ENCODE results near the gene TP53.
A peak's percentile ranks its signal among the peaks of the same experiment; 100 is the strongest.
"Not testable (repeated sequence)": the region's sequence is repeated elsewhere in the genome, so short reads cannot be mapped to it uniquely, and the experiment has no call there.

TP53 gene

DNA sequence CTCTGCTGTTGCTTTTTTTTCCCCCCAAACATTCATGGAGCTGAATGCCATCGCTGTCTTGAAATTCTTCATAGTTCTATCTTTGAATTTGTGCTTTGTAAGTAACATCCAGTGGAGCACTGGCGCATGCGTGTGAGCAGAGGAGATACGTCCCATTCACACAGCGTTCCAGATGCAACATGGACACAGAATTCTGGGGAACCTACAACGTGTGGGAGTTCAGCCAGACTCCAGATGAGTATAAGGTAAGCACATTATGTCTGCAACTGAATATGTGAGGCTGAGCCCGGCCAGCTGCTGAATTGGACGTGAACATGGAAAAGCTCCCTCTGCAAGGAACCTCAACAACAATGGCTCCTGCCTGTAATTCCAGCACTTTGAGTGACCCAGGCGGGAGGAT lies 40.8 kb downstream of the TP53 start:
- in situ Hi-C loops (cut with MboI; ENCODE audit: low pct_unique_long_range_greater_than_20kb, low sequenced_read_pairs): no loop called here
- DNase-seq: no peak

DNA sequence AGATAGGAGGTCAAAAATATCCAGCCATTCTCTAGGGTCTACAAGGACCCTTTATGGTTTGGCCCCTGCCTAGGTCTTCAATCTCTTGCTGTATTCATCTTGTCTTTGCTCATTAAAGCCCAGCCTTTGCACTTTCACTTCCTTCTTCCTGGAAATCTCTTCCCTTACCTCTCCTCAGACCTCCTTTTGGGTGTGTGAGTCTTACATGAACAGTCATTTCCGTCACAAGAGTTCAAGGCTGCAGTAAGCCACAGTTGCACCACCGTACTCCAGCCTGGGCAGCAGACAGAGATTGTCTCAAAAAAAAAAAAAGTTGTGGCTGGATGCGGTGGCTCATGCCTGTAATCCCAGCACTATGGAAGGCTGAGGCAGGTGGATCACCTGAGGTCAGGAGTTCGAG lies 42.5 kb downstream of the TP53 start:
- in situ Hi-C loops (cut with MboI; ENCODE audit: low pct_unique_long_range_greater_than_20kb, low sequenced_read_pairs): no loop called here
- no peak for DNase-seq

DNA sequence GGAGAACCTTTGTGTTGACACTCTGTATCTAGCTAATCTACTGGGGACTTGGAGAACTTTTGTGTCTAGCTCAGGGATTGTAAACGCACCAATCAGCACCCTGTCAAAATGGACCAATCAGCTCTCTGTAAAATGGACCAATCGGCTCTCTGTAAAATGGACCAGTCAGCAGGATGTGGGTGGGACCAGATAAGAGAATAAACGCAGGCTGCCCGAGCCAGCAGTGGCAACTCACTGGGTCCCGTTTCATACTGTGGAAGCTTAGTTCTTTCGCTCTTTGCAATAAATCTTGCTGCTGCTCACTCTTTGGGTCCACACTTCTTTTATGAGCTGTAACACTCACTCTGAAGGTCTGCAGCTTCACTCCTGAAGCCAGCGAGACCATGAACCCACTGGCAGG lies 45.7 kb downstream of the TP53 start:
- in situ Hi-C loops (cut with MboI; ENCODE audit: low pct_unique_long_range_greater_than_20kb, low sequenced_read_pairs); DNase-seq: not testable (repeated sequence)

DNA sequence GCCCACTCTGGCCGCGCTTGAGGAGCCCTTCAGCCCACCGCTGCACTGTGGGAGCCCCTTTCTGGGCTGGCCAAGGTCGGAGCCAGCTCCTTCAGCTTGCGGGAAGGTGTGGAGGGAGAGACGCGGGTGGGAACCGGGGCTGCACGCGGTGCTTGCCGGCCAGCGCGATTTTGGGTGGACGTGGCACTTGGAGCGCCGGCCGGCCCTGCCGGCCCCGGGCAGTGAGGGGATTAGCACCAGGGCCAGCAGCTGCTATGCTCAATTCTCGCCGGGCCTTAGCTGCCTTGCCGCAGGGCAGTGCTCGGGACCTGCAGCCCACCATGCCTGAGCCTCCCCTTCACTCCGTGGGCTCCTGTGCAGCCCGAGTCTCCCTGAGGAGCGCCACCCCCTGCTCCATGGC lies 46.5 kb downstream of the TP53 start:
- DNase-seq: no peak

DNA sequence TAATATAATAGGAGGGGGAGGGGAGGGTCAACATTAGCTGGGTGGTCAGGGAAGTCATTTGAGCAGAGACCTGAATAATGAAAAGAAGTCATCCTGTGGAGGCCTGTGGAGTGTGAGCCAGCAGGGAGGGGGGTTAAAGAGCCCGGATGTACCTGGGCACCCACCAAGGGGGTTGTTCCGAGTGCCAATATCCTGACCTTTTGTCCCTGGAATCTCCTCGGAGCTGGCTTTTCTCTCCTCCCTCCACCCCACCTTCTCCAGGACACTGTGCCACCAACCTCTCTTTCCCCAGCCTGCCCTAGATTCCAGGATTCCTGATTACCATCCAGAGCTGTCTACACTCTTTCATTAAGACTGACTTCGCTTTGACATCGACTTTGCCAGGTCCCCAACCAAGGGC lies 51.1 kb downstream of the TP53 start:
- no peak for DNase-seq
- in situ Hi-C loops (cut with MboI; ENCODE audit: low pct_unique_long_range_greater_than_20kb, low sequenced_read_pairs): no loop called here

More for the DNA sequence above, 46.5 kb downstream of the TP53 start:
- in situ Hi-C loops (cut with MboI; ENCODE audit: low pct_unique_long_range_greater_than_20kb, low sequenced_read_pairs): no loop called here

DNA sequence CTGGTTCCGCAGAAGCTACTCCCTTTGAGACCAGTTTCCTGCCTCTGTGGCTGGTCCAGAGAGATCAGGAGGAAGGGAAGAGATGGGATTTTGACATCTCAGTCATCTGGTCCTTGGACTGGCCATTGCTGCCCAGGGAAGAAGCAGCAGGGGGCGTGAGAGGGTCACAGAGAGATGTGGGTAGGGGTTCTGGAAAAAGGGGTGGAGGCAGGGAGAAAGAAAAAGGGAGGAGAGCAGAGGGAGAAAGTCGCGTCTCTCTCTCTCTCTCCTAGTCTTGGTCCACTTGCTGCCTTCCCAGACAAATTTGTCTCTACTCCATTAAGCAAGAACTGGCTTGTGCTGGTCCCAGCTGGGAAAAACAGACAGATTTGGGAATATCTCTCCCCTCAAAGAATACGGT lies 52.9 kb downstream of the TP53 start:
- in situ Hi-C loops (cut with MboI; ENCODE audit: low pct_unique_long_range_greater_than_20kb, low sequenced_read_pairs): no loop called here
- peak; percentile 63 for DNase-seq

DNA sequence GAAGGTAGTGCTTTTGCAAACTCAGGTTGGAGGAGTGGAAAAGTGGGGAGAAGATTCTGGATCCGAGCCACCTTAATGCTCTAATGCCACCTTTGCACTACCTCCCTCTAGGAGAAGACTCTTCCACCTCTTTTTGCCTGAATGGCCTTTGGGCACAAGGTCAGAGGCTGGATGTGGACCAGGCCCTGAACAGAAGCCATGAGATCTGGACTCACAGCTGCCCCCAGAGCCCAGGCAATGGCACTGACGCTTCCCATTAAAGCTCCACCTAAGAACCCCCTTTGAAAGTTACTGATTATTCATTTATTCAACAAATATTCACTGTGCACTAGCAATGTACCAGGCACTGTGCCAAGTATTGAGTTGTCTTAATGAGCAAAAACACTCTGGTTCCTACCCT lies 54.2 kb downstream of the TP53 start:
- DNase-seq: no peak
- in situ Hi-C loops (cut with MboI; ENCODE audit: low pct_unique_long_range_greater_than_20kb, low sequenced_read_pairs): no loop called here

DNA sequence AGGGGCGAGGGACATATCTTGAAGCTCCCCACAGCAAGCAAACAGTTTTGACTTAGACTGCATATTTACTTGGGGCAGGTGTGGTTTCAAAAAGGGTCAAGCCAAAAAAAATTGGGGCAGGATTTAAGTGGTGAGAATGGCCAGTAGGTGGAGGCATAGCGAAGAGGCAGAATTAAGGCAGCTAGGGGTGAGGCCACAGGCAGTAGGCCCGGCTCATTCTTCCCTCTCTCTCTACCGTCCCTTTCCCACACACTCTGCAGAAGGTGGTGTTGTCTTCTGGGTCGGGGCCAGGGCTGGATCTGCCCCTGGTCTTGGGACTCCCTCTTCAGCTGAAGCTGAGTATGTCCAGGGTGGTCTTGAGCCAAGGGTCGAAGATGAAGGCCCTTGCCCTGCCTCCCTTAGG lies 54.8 kb downstream of the TP53 start:
- in situ Hi-C loops (cut with MboI; ENCODE audit: low pct_unique_long_range_greater_than_20kb, low sequenced_read_pairs): no loop called here
- DNase-seq: peak; percentile 78

DNA sequence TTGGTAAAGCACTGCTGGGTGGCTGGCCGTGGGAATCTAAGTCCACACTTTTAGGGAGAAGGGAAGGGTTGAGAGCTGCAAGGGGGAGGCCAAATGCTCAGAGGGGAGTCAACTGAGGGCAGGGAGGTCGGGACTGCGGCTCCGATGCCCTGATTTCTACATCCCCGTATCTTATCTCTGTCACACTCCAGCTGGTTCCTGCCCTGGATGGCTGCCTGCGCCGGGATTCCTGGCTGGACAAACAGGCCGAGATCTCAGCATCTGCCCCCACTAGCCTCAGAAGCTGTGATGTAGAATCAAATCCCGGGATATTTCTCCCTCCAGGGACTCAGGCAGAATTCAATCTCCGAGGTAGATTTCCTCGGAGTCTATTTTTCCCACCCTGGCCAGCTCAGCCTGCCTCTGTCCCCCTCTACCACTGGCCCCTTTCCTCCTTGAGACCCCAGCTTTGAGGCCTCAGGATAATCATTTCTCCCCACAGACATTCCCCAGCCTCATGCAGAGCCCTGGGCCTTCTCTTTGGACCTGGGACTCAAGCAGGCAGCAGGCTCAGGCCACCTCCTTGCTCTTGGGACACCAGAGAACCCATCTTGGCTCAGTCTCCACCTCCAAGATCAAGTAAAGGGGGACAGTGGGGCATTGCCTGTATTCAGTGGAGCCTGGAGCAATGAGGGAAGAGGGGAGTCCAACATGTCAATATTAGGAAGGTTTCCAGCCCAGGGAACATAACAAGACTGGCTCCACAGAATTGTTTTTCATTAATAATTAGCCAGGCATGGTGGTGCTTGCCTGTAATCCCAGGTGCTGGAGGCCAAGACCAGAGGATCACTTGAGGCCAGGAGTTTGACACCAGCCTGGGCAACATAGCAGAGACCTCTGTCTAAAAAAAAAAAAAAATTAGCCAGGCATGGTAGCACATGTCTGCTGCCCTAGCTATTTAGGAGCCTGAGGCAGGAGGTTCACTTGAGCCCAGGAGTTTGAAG lies 55.6 kb downstream of the TP53 start:
- in situ Hi-C loops (cut with MboI; ENCODE audit: low pct_unique_long_range_greater_than_20kb, low sequenced_read_pairs): no loop called here
- DNase-seq: no peak

DNA sequence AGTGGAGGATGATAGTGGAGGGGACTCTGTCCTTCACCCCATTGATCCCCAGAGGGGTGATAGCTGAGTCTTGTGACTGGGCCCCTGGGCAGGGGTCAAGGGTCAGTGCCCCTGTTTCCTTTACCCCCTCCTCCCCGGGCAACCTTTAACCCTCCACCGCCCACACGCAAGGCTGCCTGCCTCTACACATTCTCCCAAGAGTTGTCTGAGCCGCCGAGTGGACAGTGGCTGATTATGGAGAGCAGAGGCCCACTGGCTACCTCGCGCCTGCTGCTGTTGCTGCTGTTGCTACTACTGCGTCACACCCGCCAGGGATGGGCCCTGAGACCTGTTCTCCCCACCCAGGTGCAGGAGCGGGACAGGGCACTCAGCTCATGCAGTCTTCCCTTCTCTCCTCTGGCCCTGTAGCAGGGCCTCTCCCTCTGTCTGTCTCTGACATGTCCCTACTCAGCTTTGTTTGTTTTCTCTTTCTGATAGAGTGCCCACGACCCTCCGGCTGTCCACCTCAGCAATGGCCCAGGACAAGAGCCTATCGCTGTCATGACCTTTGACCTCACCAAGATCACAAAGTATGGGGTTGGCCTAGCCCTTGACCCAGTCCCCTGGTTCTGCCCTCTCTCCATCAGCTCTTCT lies 57.2 kb downstream of the TP53 start, which contains the start of gene SHBG:
Gene SHBG (plus strand): TSS at position 197 of the 633 bp plus-strand sequence. CDS start 38 bp downstream, at position 235.
- in situ Hi-C loops (cut with MboI; ENCODE audit: low pct_unique_long_range_greater_than_20kb, low sequenced_read_pairs): no loop called here
- DNase-seq: no peak

DNA sequence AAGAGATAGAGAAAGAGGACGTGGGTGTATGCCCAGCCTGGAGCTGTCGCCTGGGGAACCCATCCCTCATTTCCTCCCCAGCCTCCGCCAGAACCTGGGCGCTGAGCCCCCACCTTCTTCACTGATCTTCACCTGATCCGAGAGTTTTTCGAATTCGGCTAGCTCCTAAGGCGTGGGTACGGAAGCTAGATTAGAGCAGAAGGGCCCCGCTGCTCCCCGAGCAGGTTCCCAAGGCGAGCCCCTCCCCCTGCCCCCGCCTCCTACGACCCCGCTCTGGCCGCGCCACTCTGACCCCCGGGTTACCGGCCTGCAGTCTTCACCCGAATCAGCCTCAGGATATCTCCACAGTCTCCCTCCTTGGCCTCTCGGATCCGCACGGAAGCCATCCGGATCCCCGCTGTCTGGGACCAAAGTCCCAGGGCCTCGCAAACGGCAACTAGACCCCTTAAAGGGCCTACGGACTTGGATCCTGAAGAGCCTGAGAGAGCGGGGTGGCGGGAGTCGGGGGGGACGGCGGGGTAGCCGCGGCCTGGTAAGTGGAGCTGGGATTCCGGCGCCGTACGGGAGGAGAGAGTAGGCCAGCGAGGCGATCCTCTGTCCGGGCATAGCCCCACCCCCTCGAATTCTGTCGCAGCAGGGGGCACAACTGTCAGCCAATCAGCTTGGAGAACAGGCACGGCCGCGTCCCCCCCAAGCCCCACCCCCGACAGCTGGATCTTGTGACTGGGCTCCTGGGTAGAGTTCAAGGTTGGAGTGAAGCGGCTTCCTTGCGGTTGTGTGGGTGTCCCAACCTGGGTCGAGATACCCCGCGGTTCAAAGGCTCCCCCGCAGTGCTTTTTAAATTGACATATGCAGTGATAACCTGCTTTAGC lies 59.8 kb downstream of the TP53 start, which contains the start of gene SAT2:
Gene SAT2 (minus strand): TSS at position 572 of the 872 bp plus-strand sequence. CDS start 186 bp downstream, at position 386.
- DNase-seq: peak; percentile 94
- in situ Hi-C loops (cut with MboI; ENCODE audit: low pct_unique_long_range_greater_than_20kb, low sequenced_read_pairs): no loop called here

DNA sequence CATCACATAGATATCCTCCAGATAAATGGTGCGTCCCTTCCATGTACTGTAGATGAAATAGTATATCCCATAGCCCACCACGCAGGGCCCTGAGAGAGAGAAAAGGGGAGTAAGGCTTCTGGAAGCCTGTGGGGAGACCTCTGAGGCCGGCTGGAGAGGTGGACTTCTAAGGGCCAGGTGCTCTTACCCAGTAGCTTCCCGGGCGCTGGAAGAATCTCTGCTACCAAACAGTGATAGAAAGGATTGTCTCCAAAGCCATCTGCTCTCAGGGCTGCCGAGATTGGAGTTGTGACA lies 60.4 kb downstream of the TP53 start:
- no peak for DNase-seq
- in situ Hi-C loops (cut with MboI; ENCODE audit: low pct_unique_long_range_greater_than_20kb, low sequenced_read_pairs): no loop called here

DNA sequence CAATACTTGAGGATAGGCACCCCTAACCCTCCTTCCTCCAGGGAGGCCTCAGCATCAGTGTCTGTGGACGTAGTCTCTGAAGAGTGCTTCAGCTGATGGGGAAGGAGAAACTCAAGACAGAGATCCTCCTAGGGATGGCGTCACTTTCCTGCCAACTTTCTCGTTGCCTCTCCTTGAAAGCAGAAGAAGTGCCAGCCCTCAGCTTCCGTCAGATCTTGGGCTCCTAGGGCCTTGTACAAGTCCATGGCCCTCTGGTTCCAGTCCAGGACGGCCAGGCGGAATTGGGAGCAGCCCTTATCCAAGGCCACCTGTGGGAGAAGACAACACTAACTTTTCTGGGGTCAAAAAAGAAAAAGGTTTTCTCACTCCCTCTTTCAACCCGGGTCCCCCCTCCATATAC lies 61.0 kb downstream of the TP53 start:
- DNase-seq: no peak
- in situ Hi-C loops (cut with MboI; ENCODE audit: low pct_unique_long_range_greater_than_20kb, low sequenced_read_pairs): no loop called here

DNA sequence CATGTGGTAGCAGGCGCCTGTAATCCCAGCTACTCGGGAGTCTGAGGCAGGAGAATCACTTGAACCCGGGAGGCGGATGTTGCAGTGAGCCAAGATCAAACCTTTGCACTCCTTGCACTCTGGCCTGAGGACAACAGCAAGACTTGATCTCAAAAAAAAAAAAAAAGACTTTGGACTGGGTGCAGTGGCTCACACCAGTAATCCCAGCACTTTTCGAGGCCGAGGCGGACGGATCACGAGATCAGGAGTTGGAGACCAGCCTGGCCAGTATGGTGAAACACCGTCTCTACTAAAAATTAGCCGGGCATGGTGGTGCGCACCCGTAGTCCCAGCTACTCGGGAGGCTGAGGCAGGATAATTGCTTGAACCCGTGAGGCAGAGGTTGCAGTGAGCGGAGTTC lies 61.5 kb downstream of the TP53 start:
- in situ Hi-C loops (cut with MboI; ENCODE audit: low pct_unique_long_range_greater_than_20kb, low sequenced_read_pairs); DNase-seq: not testable (repeated sequence)

DNA sequence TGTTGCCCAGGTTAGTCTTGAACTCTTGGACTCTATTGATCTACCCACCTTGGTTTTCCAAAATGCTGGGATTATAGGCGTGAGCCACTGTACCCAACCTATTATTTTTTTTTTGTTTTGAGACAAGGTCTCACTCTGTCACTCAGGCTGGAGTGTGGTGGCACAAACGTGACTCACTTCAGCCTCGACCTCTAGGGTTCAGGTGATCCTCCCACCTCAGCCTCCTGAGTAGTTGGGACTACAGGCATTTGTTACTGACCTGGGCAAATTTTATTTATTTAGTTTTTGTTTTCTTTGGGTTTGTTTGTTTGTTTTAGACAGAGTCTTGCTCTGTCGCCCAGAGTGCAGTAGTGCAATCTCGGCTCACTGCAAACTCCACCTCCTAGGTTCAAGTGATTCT lies 63.6 kb downstream of the TP53 start:
- in situ Hi-C loops (cut with MboI; ENCODE audit: low pct_unique_long_range_greater_than_20kb, low sequenced_read_pairs): no loop called here
- DNase-seq: no peak

DNA sequence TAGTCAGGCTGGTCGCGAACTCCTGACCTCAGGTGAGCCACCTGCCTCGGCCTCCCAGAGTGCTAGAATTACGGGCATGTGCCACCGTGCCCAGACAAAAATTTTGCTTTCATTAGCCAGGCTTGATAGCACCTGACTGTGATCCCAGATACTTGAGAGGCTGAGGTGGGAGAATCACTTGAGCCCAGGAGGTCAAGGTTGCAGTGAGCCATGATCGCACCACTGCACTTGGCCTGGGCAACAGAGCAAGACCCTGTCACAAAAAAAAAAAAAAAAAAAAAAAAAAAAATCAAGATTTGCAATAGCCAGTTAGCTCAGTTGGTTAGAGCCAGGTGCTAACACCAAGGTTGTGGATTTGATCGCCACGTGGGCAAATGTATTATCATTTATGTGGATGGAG lies 66.5 kb downstream of the TP53 start:
- in situ Hi-C loops (cut with MboI; ENCODE audit: low pct_unique_long_range_greater_than_20kb, low sequenced_read_pairs): no loop called here
- DNase-seq: no peak

DNA sequence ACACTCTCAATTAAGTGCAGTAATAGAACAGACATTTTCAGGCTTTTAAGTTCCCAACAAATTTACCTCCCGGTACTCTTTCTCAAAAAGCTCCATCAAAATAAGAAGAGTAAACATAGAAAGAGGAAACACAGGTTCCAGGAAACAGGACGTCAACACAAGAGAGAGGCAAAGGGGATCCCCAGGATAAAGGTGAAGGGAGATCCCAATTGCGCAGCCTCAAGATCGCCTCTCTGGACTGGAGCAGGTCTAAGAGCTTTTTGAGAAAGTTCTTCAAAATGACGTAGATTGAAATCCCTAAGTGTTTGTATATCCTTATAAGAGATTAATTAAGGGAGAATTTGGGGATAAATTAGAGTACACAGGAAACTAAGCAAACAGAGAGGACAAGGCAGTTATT lies 68.7 kb downstream of the TP53 start:
- in situ Hi-C loops (cut with MboI; ENCODE audit: low pct_unique_long_range_greater_than_20kb, low sequenced_read_pairs): no loop called here

More for the DNA sequence above, 68.7 kb downstream of the TP53 start:
- no peak for DNase-seq
